NCI-H128 (cell line): ENCODE data around the gene SMARCA4.

Source experiments
- DNase-seq: peaks from one replicate; lab custom pipeline; 2025; ENCODE audit not compliant: unreplicated experiment; lab: John Stamatoyannopoulos, UW

SMARCA4 gene

GRCh38 chr19:10960314-10961072 lies at the start of gene SMARCA4:
SMARCA4 (plus strand) TSS chr19:10961030; CDS start chr19:10984152, 23,122 bp downstream.
- DNase-seq = peak; percentile 93

GRCh38 chr19:10911579-10912363 lies 49.1 kb upstream of the SMARCA4 start:
- DNase-seq = no peak

GRCh38 chr19:10912619-10913018 lies 48.2 kb upstream of the SMARCA4 start:
- DNase-seq = no peak

- DNase-seq = no peak
Observed at GRCh38 chr19:10913716-10914340, 47.0 kb upstream of the SMARCA4 start.

GRCh38 chr19:10915130-10916091 lies 45.4 kb upstream of the SMARCA4 start:
- DNase-seq = no peak

- no peak for DNase-seq
Observed at GRCh38 chr19:10916602-10917001, 44.2 kb upstream of the SMARCA4 start.

- no peak for DNase-seq
Observed at GRCh38 chr19:10918359-10918758, 42.5 kb upstream of the SMARCA4 start.

GRCh38 chr19:10919352-10920287 lies 41.2 kb upstream of the SMARCA4 start:
- no peak for DNase-seq

GRCh38 chr19:10920288-10920655 lies 40.6 kb upstream of the SMARCA4 start:
- no peak for DNase-seq

- no peak for DNase-seq
Observed at GRCh38 chr19:10920781-10921180, 40.0 kb upstream of the SMARCA4 start.

GRCh38 chr19:10921199-10921909 lies 39.5 kb upstream of the SMARCA4 start:
- DNase-seq = no peak

GRCh38 chr19:10921910-10922637 lies 38.8 kb upstream of the SMARCA4 start:
- DNase-seq = no peak

- no peak for DNase-seq
Observed at GRCh38 chr19:10922638-10923014, 38.2 kb upstream of the SMARCA4 start.

- no peak for DNase-seq
Observed at GRCh38 chr19:10923260-10924112, 37.3 kb upstream of the SMARCA4 start.

GRCh38 chr19:10924597-10924996 lies 36.2 kb upstream of the SMARCA4 start:
- no peak for DNase-seq

- DNase-seq = no peak
Observed at GRCh38 chr19:10927730-10928562, 32.9 kb upstream of the SMARCA4 start.
